Esophagus (tissue), 2 donors: ENCODE results near the gene LGSN. TPM values are rescaled to one million over a fixed set of nuclear protein-coding genes. Genes with fewer than 3 reads are reported as not detected.
"Not testable (repeated sequence)": the region's sequence is repeated elsewhere in the genome, so short reads cannot be mapped to it uniquely, and the experiment has no call there.

Source experiments
- H3K27ac ChIP-seq, 2 donors: one replicate each; pipeline ENCODE4 v1.5.1; 2013; ENCODE audit warnings: low read depth in 2 of 2, mild to moderate bottlenecking in 2 of 2, inconsistent platforms in 1 of 2, low read length in 1 of 2, moderate library complexity in 1 of 2
- H3K27me3 ChIP-seq, 2 donors: one replicate each; pipeline ENCODE4 v1.6.1; 2013; ENCODE audit warnings: low read length in 2 of 2, control low read depth in 1 of 2, mild to moderate bottlenecking in 1 of 2; ENCODE audit not compliant: insufficient read depth in 2 of 2, control insufficient read depth in 1 of 2
- H3K36me3 ChIP-seq, 2 donors: one replicate each; pipeline ENCODE4 v1.6.1; 2013; ENCODE audit warnings: low read length in 1 of 2; ENCODE audit not compliant: control insufficient read depth in 2 of 2, insufficient read depth in 2 of 2
- H3K4me1 ChIP-seq, 2 donors: one replicate each; pipeline ENCODE4 v1.6.1; 2013; ENCODE audit warnings: low read length in 1 of 2; ENCODE audit not compliant: control insufficient read depth in 2 of 2, insufficient read depth in 2 of 2
- H3K4me3 ChIP-seq, 2 donors: one replicate each; pipeline ENCODE4 v1.5.1; 2013; ENCODE audit warnings: low read length in 2 of 2, mild to moderate bottlenecking in 2 of 2, low read depth in 1 of 2, moderate library complexity in 1 of 2
- H3K9me3 ChIP-seq, 2 donors: one replicate each; pipeline ENCODE4 v1.6.1; 2013; ENCODE audit warnings: mild to moderate bottlenecking in 2 of 2, low read depth in 1 of 2, low read length in 1 of 2, moderate library complexity in 1 of 2; ENCODE audit not compliant: control insufficient read depth in 2 of 2, insufficient read depth in 1 of 2
- WGBS, 2 donors: extraction: QIAGEN DNeasy Blood & Tissue Kit; methylation state at CpG; one replicate each; pipeline ENCODE4 v1.1.7; 2013; 5-methylcytosine and 5-hydroxymethylcytosine counted together
- polyA plus RNA-seq, 2 donors: library from polyadenylated mRNA; stranded (reverse); fragments of 200-250 nt; gene quantifications; one replicate each; pipeline ENCODE4 v1.2.3, GENCODE V29; 2013
- donor health status: healthy with polysubstance abuse.
- donor health status: Bipolar disorder and iron deficiency.

Gene LGSN
- polyA plus RNA-seq, 2 donors = not detected

- Histone ChIP-seq H3K4me1 (no peaks in the 10 kb centered on the region), H3K9me3 (no peaks in the 10 kb centered on the region)
- WGBS, 2 donors = 31 to 37% methylated on average over 3 of the region's 3 CpGs
Measured at GRCh38 chr6:63263444-63263843, 56.3 kb downstream of the LGSN start.

GRCh38 chr6:63261820-63262219 is 58.0 kb downstream of the LGSN start:
- no peak overlapping the region for H3K4me3 ChIP-seq
- H3K27me3 ChIP-seq = no peaks in the 10 kb centered on the region
- no peaks in the 10 kb centered on the region for H3K4me1 ChIP-seq
- H3K9me3 ChIP-seq = no peaks in the 10 kb centered on the region
- 67 to 77% methylated on average over 3 of the region's 3 CpGs for WGBS, 2 donors
- no peaks in the 10 kb centered on the region for H3K36me3 ChIP-seq
- no peak overlapping the region for H3K27ac ChIP-seq

More at GRCh38 chr6:63263444-63263843, 56.3 kb downstream of the LGSN start:
- Histone ChIP-seq H3K36me3 (no peaks in the 10 kb centered on the region), H3K27ac (no peak overlapping the region), H3K27me3 (no peaks in the 10 kb centered on the region), H3K4me3 (no peak overlapping the region)

DNA sequence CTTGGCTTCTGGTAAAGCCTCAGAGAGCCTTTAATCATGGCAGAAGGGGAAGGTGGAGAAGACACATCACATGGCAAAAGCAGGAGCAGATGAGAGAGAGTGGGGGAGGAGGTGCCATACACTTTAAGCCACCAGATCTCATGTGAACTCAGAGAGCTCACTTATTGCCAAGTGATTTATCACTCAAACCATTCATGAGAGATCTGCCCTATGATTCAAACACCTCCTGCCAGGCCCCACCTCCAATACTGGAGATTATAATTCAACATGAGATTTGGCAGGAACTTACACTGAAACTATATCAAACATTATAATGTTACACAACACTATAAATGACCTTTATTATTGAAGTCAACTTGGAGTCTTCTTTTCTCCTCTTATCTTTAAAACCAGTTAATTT is 60.6 kb downstream of the LGSN start:
- no peaks in the 10 kb centered on the region for H3K4me1 ChIP-seq
- H3K36me3 ChIP-seq = no peaks in the 10 kb centered on the region
- no peaks in the 10 kb centered on the region for H3K27me3 ChIP-seq
- H3K27ac ChIP-seq = no peak overlapping the region
- H3K4me3 ChIP-seq = no peak overlapping the region
- H3K9me3 ChIP-seq = no peaks in the 10 kb centered on the region

DNA sequence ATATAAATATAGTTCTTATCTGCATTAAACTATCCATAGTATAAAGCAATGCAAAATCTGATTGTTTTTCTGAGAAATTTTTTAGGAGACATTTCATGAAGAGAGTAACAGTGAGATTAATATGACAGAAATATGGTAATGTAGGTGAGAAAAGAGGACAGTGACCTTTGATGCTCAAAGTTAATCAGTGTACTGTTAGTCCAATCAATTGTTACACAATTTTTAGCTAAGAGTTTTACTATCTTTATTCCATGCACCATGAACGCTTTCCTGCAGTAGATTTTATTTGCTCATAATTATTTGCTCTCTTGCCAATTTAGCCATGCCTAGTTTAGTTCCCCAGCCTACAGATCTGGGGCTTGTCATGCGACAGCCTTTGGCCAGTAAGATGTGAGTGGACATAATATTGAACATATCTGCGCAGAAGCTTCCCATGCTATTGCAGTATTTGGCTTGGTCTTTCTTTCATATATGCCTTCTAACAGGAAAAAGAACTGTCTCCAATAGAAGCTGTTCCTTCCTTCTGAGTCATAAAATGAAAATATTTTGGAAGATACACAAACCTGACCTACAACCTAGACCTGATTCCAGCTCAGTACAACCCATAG is 69.8 kb downstream of the LGSN start:
- H3K4me1 ChIP-seq = no peaks in the 10 kb centered on the region
- no peaks in the 10 kb centered on the region for H3K36me3 ChIP-seq
- no peaks in the 10 kb centered on the region for H3K9me3 ChIP-seq
- H3K27me3 ChIP-seq = no peaks in the 10 kb centered on the region
- H3K27ac ChIP-seq = no peak overlapping the region
- WGBS, 2 donors = 82 to 88% methylated on average over 3 of the region's 3 CpGs
- H3K4me3 ChIP-seq = no peak overlapping the region

DNA sequence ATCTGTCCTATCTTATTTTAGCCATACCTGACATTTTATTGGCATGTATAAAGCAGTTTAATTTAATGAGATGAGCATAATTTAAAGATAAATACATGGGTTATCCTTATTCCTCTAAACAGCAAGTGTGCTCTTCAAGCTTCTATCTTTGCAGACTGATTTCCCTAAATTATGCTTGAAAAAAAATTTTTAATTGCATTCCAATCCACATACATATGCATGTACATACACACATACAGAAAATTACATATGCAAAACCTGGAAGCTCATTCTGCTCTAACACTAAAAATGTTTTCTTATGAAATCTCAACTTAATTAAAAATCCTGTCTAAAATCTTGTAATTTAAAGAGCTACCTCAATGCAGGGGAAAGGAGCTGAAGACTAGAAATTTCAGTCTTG is 73.2 kb downstream of the LGSN start:
- Histone ChIP-seq H3K27ac (no peak overlapping the region), H3K36me3 (no peaks in the 10 kb centered on the region), H3K4me1 (no peaks in the 10 kb centered on the region), H3K27me3 (no peaks in the 10 kb centered on the region), H3K9me3 (no peaks in the 10 kb centered on the region), H3K4me3 (no peak overlapping the region)

- Histone ChIP-seq H3K4me3 (no peak overlapping the region), H3K27me3 (no peaks in the 10 kb centered on the region), H3K4me1 (no peaks in the 10 kb centered on the region), H3K9me3 (no peaks in the 10 kb centered on the region), H3K27ac (no peak overlapping the region), H3K36me3 (no peaks in the 10 kb centered on the region)
- WGBS, 2 donors = 78 to 82% methylated on average over 1 of the region's 1 CpG
Measured at GRCh38 chr6:63245909-63246308, 73.9 kb downstream of the LGSN start.

GRCh38 chr6:63245420-63245819 is 74.4 kb downstream of the LGSN start:
- Histone ChIP-seq H3K4me3 (no peak overlapping the region), H3K27me3 (no peaks in the 10 kb centered on the region), H3K27ac (no peak overlapping the region), H3K4me1 (no peaks in the 10 kb centered on the region), H3K36me3 (no peaks in the 10 kb centered on the region), H3K9me3 (no peaks in the 10 kb centered on the region)
- whole genome bisulfite sequencing, 2 donors = 54 to 58% methylated on average over 2 of the region's 2 CpGs

GRCh38 chr6:63236398-63236817 is 83.4 kb downstream of the LGSN start:
- H3K27ac ChIP-seq = no peak overlapping the region
- H3K4me1 ChIP-seq = no peaks in the 10 kb centered on the region
- H3K4me3 ChIP-seq = no peak overlapping the region
- WGBS, 2 donors = 46 to 53% methylated on average over 3 of the region's 3 CpGs
- no peaks in the 10 kb centered on the region for H3K27me3 ChIP-seq
- no peaks in the 10 kb centered on the region for H3K9me3 ChIP-seq
- H3K36me3 ChIP-seq = no peaks in the 10 kb centered on the region

GRCh38 chr6:63230511-63230910 is 89.3 kb downstream of the LGSN start:
- not testable (repeated sequence) for H3K27me3 ChIP-seq, H3K27ac ChIP-seq, H3K4me3 ChIP-seq, H3K4me1 ChIP-seq, H3K9me3 ChIP-seq, H3K36me3 ChIP-seq
- 80 to 82% methylated on average over 7 to 12 of the region's 12 CpGs for WGBS, 2 donors

- H3K36me3 ChIP-seq, H3K4me3 ChIP-seq, H3K27ac ChIP-seq, H3K9me3 ChIP-seq, H3K27me3 ChIP-seq, H3K4me1 ChIP-seq: not testable (repeated sequence)
- WGBS, 2 donors = 87 to 92% methylated on average over 12 to 13 of the region's 13 CpGs
Measured at GRCh38 chr6:63230027-63230426, 89.8 kb downstream of the LGSN start.
